NCI-H2107 treated with DMSO at 0.1 percent for 48 hours (cell line): ENCODE measurements around the gene OR1L6.

Source experiments
- DNase-seq: peaks from one replicate; lab custom pipeline; 2025; ENCODE audit not compliant: unreplicated experiment; lab: John Stamatoyannopoulos, UW

OR1L6 gene

GRCh38 chr9:122742003-122742402 lies at the start of gene OR1L6:
OR1L6 (plus strand) TSS chr9:122742303; CDS start chr9:122749848, 7,545 bp downstream.
- DNase-seq, result no peak

GRCh38 chr9:122695696-122696095 lies 46.4 kb upstream of the OR1L6 start:
- no peak for DNase-seq

GRCh38 chr9:122718038-122718437 lies 24.1 kb upstream of the OR1L6 start:
- no peak for DNase-seq

GRCh38 chr9:122719218-122719617 lies 22.9 kb upstream of the OR1L6 start:
- DNase-seq, result no peak

GRCh38 chr9:122723690-122724089 lies 18.4 kb upstream of the OR1L6 start, which contains the start of gene OR1L4:
OR1L4 (plus strand) TSS chr9:122723990; CDS start chr9:122723990, 0 bp downstream.
- no peak for DNase-seq

- no peak for DNase-seq
Measured at GRCh38 chr9:122754825-122755224, 12.7 kb downstream of the OR1L6 start.

- DNase-seq, result no peak
Measured at GRCh38 chr9:122767817-122768216, 25.7 kb downstream of the OR1L6 start.

GRCh38 chr9:122777052-122777451 lies 34.9 kb downstream of the OR1L6 start:
- DNase-seq, result no peak

- no peak for DNase-seq
Measured at GRCh38 chr9:122777935-122778627, 36.0 kb downstream of the OR1L6 start.

GRCh38 chr9:122779181-122779580 lies 37.1 kb downstream of the OR1L6 start:
- DNase-seq, result no peak

GRCh38 chr9:122780026-122780425 lies 37.9 kb downstream of the OR1L6 start:
- no peak for DNase-seq

GRCh38 chr9:122781671-122782070 lies 39.6 kb downstream of the OR1L6 start:
- no peak for DNase-seq

GRCh38 chr9:122785269-122785668 lies 43.2 kb downstream of the OR1L6 start:
- no peak for DNase-seq

GRCh38 chr9:122786338-122786737 lies 44.2 kb downstream of the OR1L6 start:
- no peak for DNase-seq

GRCh38 chr9:122788831-122789230 lies 46.7 kb downstream of the OR1L6 start, which contains the start of gene OR5C1:
OR5C1 (plus strand) TSS chr9:122788933; CDS start chr9:122788933, 0 bp downstream.
- no peak for DNase-seq

- DNase-seq, result no peak
Measured at GRCh38 chr9:122789256-122790046, 47.3 kb downstream of the OR1L6 start.

GRCh38 chr9:122791872-122792669 lies 50.0 kb downstream of the OR1L6 start:
- no peak for DNase-seq

GRCh38 chr9:122797316-122798063 lies 55.4 kb downstream of the OR1L6 start:
- DNase-seq, result no peak
